Stimulated activated naive CD8-positive, alpha-beta T cell treated with anti-CD3 and anti-CD28 coated beads, Interleukin-15, Interleukin-2, amounts not matched to agents 100 U/mL and 50 U/mL, for 24 hours (primary cell): ENCODE data around the gene ECT2L.

Experiments
- ATAC-seq: fragments of 150-1000 bp; cut with Tn5 transposase; one replicate; pipeline ENCODE4 v1.10.0; 2021
- DNase-seq: peaks from one replicate; pipeline ENCODE4 v3.0.0; 2021

ECT2L gene

DNA sequence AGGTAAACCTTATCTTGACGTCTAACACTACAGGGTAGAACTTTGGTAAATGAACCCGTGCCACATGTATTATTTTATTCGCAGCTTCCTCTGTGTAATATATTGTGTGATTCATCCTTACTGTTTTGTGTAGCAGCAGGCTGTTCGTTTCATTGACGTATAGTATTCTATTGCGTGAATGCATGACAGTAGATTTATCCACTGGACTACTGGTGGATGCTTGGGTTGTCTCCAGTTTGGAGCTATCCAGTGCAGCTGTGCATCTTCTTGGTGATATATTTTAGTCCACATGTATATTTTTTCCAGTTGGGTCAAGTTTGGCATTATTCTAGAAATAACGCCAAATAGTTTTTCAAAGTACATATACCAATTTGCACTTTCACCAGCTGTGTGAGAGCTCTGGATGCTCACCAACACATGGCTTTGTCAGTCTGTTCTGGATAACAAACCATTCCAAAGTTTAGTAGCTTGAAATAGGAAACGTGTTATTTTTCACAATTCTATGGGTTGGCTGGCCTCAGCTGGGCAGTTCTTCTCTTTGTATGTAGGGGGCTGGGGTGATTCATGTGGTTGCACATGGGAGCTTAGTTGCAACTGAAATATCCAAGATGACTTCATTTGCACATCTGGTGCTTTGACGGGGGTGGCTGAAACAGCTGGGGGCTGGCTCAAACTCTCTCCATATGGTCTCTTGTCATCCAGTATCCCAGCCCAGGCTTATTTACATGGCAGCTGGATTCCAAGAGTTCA, 9.3 kb downstream of the ECT2L start:
- no peak for ATAC-seq
- DNase-seq = no peak

DNA sequence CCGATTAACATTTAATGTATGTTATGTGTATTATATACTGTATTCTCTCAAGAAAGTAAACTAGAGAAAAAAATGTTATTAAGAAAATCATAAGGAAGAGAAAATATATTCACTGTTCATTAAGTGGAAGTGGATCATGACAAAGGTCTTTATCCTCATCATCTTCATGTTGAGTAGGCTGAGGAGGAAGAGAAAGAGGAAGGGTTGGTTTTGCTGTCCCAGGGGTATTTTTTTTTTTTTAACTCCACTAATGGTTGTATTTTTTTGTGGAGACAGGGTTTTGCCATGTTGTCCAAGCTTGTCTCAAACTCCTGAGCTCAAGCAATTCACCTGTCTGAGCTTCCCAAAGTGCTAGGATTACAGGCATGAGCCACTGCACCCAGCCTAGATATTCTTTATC, 11.0 kb downstream of the ECT2L start:
- ATAC-seq = no peak

DNA sequence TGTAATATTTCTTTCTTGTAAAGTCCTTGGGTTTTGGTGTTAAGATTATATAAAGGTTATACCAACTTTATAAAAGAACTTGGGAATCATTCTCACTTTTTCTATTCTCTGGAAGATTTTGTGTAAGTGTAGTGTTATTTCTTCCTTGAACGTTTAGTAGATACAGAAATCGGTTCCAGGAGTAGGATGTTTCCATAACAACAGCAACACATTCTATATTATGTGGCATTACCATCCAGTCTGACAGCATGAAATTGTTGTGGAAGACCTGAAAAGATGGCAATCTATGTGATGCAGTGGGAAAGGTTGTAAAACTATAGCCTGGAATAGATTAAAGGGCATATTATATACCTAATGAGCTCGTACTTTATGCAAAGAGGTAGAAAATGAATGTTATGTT, 13.8 kb downstream of the ECT2L start:
- ATAC-seq (no peak), DNase-seq (no peak)

More for the DNA sequence above, 11.0 kb downstream of the ECT2L start:
- no peak for DNase-seq

DNA sequence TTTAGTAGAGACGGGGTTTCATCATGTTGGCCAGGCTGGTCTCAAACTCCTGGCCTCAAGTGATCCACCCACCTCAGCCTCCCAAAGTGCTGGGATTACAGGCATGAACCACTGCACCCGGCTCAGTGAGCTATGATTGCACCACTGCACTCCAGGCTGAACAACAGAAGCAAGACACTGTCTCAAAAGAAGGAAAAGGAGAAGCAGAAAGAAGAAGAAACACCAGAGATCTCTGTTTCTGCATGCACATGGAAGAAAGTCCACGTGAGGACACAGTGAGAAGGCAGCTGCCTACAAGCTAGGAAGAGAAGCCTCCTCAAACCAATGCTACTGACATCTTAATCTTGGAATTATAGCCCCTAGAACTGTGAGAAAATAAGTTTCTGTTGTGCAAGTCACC, 16.0 kb downstream of the ECT2L start:
- no peak for ATAC-seq
- DNase-seq = no peak

DNA sequence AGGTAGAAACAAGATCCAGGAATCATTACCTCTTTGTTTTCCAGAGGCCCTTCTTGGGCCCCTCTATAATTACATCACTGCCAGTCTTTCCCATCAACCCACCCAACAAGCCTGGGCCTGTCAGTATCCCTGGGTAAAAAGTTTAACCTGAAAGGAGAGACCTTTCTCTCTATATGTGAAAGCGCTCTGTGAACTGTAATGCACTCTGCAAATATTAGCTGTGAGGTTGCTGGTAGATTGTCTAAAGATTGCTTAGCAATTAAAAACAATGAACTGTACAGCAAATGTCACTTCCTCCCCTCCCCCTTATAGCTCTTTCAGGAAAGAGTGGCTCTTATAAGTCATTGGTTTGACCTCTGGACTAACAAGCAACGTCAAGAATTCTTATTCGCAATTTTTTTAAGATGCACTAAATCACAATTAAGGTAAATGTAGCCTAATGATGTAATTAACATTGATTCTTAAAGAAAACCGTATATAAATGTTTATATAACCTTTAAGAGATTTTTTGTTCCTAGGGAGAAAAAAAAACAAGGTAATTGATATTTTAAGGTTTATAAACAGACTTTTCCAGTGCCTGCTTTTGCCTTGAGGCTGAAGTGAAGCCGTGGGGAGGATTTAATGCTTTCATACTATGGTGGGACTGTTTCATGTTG, 18.4 kb downstream of the ECT2L start:
- DNase-seq (no peak), ATAC-seq (no peak)

DNA sequence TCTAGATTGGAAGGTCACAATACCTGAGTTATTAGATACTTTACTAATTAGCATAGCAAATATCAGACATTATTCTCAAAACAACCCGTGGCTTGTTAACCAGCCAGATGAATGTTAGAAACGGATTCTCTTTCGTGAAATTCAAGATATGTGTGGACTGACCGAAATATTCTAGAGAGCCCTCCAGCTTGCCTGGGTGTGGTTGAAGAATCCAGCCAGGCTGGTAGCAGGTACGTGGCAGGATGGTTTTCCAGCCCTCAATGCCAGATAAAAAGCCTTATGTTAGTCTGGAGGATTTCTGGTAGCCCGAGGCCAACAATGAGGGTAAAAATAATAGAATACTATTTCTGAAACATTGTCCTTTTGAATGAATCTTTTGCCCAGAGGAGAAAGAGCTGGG, 19.3 kb downstream of the ECT2L start:
- ATAC-seq = no peak
- no peak for DNase-seq

DNA sequence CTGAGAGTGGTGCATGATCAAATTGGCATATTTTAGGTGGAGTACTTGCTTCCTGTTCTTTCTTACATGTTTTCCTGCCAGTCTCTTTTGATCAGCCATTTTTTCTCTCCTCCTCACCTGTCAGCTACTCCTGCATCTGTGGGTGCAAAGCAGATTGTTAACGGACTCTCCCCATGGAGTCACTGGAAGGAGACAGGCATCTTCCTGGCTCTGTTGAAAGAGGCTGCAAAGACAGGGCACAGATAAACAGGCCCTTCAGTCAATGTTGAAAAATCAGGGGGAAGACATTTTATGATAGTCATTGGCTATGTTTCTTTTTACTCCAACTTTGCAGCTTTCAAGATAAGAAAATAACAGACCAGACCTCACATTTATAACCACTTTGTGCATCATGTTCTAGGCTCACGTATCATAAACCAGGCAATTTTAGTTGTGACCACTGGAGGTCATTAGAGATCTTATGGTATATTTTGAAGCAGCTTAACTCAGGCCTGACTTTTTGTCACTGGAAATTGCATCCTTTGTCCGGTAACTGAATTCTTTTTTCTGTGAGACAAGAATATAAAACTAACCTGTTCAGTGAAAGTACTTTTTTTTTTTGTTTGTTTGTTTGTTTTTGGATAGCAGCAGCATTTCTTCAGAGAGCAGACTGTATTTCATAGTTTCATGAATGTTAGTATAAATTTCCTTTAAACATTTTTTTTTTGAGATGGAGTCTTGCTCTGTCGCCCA, 20.1 kb downstream of the ECT2L start:
- DNase-seq (no peak), ATAC-seq (no peak)

DNA sequence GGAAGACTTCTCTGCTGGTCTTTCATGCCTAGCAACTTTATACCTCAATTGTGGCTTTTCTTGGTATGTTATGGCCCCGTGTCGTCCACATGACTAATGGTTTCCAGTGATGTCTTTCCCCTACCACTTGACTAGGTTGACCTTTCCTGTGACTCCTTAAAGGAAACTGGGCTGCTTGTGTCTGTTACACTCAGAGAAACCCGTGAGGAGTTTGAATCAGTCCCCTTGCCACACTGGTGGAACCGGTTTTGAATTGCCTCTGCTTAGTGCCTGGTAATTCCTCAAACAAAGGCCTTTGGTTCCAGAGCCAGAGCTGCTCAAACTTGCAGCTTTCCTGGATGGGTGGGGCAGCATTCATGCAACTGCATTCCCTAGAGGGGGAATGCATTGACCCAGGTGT, 21.9 kb downstream of the ECT2L start:
- ATAC-seq = peak; percentile 89
- peak; percentile 45 for DNase-seq

DNA sequence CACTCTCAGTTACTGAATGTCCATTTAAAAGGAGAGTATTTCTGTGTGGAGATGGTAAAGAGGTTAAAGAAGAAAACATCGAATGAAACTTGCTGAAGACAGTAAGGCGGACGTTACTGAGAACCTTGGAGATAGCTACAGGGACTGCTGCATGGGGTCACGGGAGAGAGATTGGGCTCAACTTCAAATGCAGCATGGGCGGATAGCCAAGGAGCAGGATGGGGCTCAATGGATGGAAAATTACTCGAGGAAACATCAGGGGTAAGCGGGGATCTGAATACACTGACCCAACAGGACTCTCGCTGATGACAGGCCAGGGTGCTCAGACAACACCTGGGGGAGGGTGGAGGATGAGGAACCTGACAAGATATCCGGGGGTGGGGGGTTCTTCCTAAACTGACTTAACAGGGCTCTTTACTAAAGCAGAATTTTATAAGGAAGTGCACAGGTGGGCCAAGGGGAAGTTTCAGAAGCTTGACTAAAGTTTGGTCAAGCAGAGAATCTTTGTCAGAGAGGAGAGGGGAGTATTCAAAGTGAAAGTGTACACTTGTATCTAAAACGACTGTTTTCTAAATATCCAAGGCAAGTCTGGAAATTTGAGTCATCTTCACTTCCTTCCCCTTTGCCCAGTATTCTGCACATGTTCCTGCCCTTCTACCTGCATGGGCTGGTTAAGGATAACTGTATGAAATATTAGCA, 22.8 kb downstream of the ECT2L start:
- ATAC-seq = peak; percentile 66
- peak; percentile 33 for DNase-seq

DNA sequence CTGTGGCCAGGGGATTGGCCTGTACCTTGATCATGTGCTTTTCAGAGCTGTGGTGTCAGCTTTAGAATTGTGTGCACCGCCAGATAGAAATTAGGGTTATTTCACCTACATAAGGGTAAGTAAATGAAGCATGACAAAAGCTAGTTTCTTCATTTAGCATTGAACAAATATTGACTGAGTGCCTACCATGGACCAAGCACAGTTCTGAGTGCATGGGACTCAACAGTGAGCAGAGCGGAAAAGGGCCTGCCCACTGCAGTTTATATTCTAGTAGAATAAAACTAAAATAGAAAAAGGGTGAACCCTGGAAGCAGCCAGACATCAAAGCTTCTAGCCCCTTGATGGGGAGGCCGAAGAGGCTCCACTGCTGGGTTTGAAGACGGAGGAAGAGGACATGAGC, 25.6 kb downstream of the ECT2L start:
- DNase-seq (no peak), ATAC-seq (no peak)

DNA sequence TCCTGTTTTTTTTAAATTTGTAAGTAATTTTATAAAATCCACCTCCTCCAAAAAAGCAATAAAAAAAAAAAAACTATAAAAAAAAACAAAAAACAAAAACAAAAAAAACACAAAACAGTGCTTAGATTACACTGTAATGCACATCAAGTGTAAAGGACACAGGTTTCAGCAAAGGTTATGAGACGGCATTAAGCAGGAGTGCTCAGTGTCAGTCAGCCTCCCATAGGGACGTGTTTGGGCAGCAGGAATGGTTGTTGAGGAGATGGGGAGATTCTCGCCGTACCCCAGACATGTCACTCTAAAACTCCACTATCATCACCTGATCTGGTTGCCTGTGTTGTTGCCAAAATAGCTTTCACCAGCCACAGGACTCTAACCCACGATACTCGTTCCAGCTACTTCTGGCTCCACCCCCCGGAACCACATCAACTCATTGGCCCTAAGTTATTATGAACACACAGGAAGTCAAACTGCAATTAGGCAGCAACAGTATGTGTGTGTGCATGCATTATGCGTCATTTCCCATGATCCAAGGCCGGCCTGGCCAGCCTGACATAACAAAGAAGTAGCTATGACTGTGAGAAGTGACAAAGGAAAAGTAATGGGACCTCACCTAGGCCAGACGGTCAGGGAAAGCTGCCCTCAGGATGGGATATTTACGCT, 28.7 kb downstream of the ECT2L start:
- peak; percentile 14 for DNase-seq
- ATAC-seq = peak; percentile 49

DNA sequence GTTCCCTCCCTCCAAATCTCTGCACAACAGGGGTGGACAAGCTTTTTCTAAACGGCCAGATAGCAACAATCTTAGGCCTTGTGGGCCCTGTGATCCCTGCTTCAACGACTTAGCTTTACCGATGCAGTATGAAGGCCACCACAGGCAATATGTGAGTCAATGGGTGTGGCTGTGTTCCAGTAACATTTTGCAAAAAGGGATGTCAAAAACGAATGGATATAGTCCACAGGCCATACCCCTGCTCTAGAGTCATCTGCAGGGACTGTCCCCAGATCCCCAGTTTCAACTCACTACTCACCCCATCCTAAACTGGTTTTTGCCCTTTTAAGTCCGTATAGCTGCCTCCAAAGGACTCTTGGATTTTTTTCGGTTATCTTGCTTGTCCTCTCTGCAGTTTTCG, 34.4 kb downstream of the ECT2L start:
- no peak for ATAC-seq

DNA sequence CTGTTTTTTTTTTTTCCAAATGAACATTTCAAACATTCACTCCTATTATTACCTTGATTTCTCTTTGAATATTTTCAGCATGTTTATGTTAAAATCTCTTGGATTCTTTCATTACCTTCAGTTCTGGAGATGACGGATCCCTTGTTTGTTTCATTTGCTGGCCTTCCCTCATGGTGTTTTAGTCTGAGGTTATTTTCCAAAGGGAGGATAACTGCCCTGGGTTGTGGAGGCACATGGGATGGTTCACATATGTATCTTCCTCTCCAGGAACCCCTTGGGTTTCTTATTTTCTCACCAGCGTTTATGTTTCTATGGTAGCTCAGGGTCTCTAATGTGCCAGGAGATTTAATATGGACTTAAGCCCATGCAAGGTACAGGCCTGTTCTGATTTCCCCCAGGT, 36.3 kb downstream of the ECT2L start:
- ATAC-seq = no peak

More for the DNA sequence above, 34.4 kb downstream of the ECT2L start:
- DNase-seq = no peak

DNA sequence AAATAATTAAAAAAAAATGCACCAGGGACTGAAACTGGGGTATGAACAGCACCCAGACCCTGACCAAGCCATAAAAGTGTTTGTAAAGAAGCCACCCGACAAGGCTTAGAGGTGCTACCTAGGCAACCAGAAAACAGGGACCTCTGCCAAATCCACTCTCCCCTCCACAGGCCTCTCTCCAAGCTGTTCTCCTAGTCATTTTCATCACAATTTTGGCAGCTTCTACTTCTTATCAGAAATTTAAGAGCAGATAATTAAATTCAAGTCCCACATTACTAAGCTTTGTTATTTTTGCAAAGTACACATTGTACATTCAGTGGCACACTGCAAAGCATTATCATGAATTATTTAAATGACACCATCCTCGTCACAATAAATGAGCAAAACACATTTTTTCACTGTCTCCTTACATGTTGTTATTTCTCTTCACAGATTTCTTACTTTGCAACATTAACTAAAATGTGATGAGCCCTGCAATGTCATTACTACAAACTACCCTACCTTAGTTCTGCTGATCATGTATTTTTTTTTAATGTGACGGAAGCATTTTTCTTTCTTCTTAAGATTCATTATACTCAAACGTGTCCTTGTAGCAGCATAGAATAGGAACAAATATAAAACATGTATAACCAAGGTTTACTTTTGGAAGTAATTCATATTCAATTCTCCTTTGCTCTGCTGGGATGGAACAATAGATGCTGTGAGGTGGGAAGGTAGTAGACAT, 38.1 kb downstream of the ECT2L start:
- ATAC-seq (no peak), DNase-seq (no peak)

More for the DNA sequence above, 36.3 kb downstream of the ECT2L start:
- no peak for DNase-seq

DNA sequence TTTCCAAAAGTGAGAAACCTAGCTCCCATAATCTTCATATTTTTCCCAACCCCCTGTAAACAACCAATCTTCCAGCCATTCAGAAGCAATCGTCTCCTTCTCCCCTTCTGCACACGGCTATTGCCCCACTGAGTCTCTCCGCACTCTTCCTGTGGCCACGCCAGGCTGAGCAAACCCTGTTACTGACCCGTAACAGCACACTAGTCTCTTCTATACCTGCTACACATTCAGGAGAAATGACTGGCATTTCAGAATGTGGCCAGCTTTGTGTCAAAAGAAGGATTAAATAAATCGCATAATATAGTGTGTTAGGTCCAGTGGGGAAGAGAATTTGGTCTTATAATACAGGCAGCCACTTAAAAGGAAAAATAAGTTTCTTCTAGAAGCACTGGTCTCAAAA, 41.4 kb downstream of the ECT2L start:
- no peak for DNase-seq
- no peak for ATAC-seq

DNA sequence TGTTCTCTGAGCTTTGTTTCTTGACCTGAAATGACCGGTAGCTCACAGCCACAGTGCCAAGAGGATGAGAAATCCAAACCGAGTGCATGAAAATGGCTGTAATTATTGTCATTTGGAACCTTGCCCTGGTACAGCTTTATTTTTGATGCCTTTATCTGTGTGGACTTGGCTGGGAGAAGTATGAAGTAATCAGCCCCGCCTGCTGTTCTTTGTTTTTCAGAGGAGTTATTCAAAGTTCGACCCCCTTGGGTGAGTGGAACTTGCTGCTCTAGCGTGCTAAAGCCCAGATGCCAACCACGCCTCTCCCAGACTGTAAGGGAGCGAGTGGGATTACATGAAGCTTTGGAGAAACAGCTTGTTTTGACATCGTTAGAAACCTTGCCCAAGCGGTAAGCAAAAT, 48.3 kb downstream of the ECT2L start:
- no peak for ATAC-seq

DNA sequence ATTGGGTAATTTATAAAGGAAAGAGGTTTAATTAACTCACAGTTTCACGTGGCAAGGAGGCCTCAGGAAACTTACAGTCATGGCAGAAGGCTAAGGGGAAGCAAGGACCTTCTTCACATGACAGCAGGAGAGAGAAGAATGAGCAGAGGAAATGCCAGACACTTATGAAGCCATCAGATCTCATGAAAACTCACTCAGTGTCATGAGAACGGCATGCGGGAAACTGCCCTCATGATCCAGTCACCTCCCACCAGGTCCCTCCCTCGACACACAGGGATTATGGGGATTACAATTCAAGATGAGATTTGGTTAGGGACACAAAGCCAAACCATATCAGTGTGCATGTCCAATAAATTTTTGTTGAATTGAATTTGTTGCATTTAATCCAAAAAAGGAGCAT, 52.0 kb downstream of the ECT2L start:
- no peak for DNase-seq

More for the DNA sequence above, 48.3 kb downstream of the ECT2L start:
- DNase-seq = no peak

DNA sequence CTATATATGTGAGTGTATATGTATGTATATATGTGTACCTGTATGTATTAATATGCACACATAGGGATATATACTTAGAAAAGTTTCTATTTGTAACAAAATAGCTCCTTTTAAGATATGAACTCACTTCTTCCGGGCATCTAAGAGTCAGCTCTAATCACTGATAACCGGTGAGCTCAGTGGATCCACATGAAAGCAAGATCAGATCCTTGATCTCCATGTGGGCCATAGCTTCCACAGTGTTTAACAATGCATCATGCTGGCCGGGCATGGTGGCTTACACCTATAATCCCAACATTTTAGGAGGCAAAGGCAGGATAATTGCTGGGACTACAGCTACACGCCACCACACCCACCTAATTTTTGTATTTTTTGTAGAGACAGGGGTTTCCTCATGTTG, 52.6 kb downstream of the ECT2L start:
- ATAC-seq (no peak), DNase-seq (no peak)

More for the DNA sequence above, 52.0 kb downstream of the ECT2L start:
- ATAC-seq = no peak

DNA sequence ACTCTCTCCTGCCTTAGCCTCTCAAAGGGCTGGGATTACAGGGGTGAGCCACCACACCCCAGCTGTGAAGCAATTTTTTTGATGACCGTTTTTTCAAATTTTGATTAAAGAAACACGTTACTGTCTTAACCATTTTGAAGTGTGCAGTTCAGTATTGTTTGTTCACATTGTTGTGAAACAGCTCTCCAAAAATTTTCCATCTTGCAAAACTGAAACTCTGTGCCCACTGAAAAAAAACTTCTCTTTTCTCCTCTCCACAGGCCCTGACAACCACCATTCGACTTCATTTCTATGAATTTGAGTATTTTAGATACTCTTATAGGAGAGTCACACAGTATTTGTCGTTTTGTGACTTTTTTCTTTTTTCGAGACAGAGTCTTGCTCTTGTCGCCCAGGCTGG, 53.9 kb downstream of the ECT2L start:
- no peak for ATAC-seq
- no peak for DNase-seq

DNA sequence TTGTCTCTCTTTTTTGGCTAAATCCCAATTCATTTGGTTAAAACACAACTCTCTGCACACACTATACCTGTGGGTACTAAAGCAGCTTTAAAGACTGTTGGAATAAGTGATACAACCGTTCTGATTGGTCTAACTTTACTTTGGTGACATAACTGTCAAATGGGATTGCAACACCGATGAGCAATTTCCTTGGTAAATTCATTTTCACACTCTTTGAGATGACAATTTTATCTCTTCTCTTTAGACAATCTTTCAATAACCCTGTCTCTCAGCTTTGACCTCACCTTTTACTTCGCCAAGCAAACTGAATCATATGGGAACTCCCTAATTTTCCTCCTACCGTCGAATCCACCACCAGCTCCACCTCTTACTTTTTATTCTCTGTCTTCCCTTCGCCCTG, 60.8 kb downstream of the ECT2L start:
- no peak for ATAC-seq
- DNase-seq = no peak

DNA sequence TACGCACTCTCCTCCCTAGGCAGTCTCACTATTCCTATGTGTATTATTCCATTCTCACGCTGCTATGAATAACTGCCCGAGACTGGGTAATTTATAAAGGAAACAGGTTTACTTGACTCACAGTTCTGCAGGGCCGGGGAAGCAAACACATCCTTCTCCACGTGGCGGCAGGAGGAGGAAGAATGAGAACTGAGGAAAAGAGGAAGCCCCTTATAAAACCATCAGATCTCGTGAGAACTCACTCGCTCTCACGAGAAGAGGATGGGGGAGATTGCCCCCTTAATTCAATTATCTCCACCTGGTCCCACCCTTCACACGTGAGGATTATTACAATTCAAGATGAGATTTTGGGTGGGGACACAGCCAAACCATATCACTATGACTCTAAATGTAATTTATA, 61.9 kb downstream of the ECT2L start:
- no peak for ATAC-seq

More for the DNA sequence above, 61.9 kb downstream of the ECT2L start:
- no peak for DNase-seq
